Activated CD8-positive, alpha-beta T cell treated with anti-CD3 and anti-CD28 coated beads for 36 hours (primary cell): ENCODE data around the gene IL9R. TPM values are rescaled to one million over a fixed set of nuclear protein-coding genes. Genes with fewer than 3 reads are reported as not detected.
A peak's percentile ranks its signal among the peaks of the same experiment; 100 is the strongest.
"Not testable (repeated sequence)": the region's sequence is repeated elsewhere in the genome, so short reads cannot be mapped to it uniquely, and the experiment has no call there.

Experiments
- ATAC-seq: fragments of 200-7000 bp; cut with Tn5 transposase; one replicate; pipeline ENCODE4 v1.10.0; 2021; ENCODE audit warnings: mild to moderate bottlenecking, moderate library complexity
- CTCF ChIA-PET: fragments of 350-600 bp; sonication (Branson Sonifier 250); formaldehyde crosslinking; loops from one replicate; lab custom pipeline; 2021; ENCODE audit warnings: antibody characterized with exemption; lab: Charles Lee
- POLR2A ChIA-PET: fragments of 350-600 bp; sonication (Branson Sonifier 250); formaldehyde crosslinking; loops from one replicate; lab custom pipeline; 2021; ENCODE audit warnings: antibody characterized with exemption; lab: Charles Lee
- DNase-seq: peaks from one replicate; pipeline ENCODE4 v3.0.0-alpha.2; 2020
- H3K27ac Mint-ChIP-seq: one replicate; pipeline ENCODE4 v1.8.0; 2021; ENCODE audit warnings: mild to moderate bottlenecking, mixed read lengths
- H3K27me3 Mint-ChIP-seq: one replicate; pipeline ENCODE4 v1.8.0; 2021; ENCODE audit warnings: mixed read lengths
- H3K36me3 Mint-ChIP-seq: one replicate; pipeline ENCODE4 v1.8.0; 2021; ENCODE audit warnings: low read depth, mixed read lengths
- H3K4me1 Mint-ChIP-seq: one replicate; pipeline ENCODE4 v1.8.0; 2021; ENCODE audit warnings: low read depth, mixed read lengths
- H3K4me3 Mint-ChIP-seq: one replicate; pipeline ENCODE4 v1.8.0; 2021; ENCODE audit warnings: mild to moderate bottlenecking, moderate library complexity, mixed read lengths
- H3K9me3 Mint-ChIP-seq: one replicate; pipeline ENCODE4 v1.8.0; 2021; ENCODE audit warnings: mixed read lengths
- CTCF ChIP-seq: fragments of 200-600 bp; IDR thresholded peaks from one replicate; pipeline ENCODE4 v1.8.0; 2022; ENCODE audit warnings: antibody characterized with exemption, mild to moderate bottlenecking
- intact Hi-C: fragments of 100-400 bp; cut with micrococcal nuclease; formaldehyde crosslinking; loops from one replicate; pipeline ENCODE4 v1.10.0; 2022
- total RNA-seq, 2 experiments: library from RNA; stranded (reverse); gene quantifications; one replicate each; pipeline ENCODE4 v1.2.3, GENCODE V29; 2021

IL9R gene
- total RNA-seq, 2 experiments from 2014 or later: 3.8 to 4.5 TPM

- ATAC-seq (peak; percentile 91), DNase-seq (peak; percentile 65)
- H3K4me1 Mint-ChIP-seq: peaks cover 7% of the 10 kb centered on the region
- ChIA-PET CTCF (no interaction called here), POLR2A (no interaction called here)
- no peaks in the 10 kb centered on the region for H3K36me3 Mint-ChIP-seq
- H3K27ac Mint-ChIP-seq: no peak overlapping the region
- H3K27me3 Mint-ChIP-seq: peaks cover 20% of the 10 kb centered on the region
- H3K9me3 Mint-ChIP-seq: peaks cover 22% of the 10 kb centered on the region
- intact Hi-C loops: no loop called here
- TF ChIP-seq CTCF: peak; percentile 83
- no peak overlapping the region for H3K4me3 Mint-ChIP-seq
These were observed 30.6 kb upstream of the IL9R start for GRCh38 chrX:155966876-155967275.

GRCh38 chrX:155967653-155968325 lies 29.7 kb upstream of the IL9R start:
- Mint-ChIP-seq H3K27ac (no peak overlapping the region), H3K4me3 (no peak overlapping the region), H3K4me1 (peaks cover 7% of the 10 kb centered on the region), H3K36me3 (no peaks in the 10 kb centered on the region), H3K9me3 (peaks cover 20% of the 10 kb centered on the region), H3K27me3 (peaks cover 18% of the 10 kb centered on the region)
- intact Hi-C loops: no loop called here
- CTCF ChIA-PET: no interaction called here
- no peak for DNase-seq
- TF ChIP-seq CTCF: no peak
- POLR2A ChIA-PET: no interaction called here
- ATAC-seq: no peak

GRCh38 chrX:155968326-155968661 lies 29.2 kb upstream of the IL9R start:
- no peak for DNase-seq
- Mint-ChIP-seq H3K27me3 (peaks cover 18% of the 10 kb centered on the region), H3K4me1 (peaks cover 7% of the 10 kb centered on the region), H3K27ac (no peak overlapping the region), H3K4me3 (no peak overlapping the region), H3K9me3 (peaks cover 20% of the 10 kb centered on the region), H3K36me3 (no peaks in the 10 kb centered on the region)
- peak; percentile 55 for ATAC-seq
- no peak for TF ChIP-seq CTCF
- POLR2A ChIA-PET: no interaction called here
- intact Hi-C loops: no loop called here
- CTCF ChIA-PET: no interaction called here

- DNase-seq (no peak), ATAC-seq (no peak)
- Mint-ChIP-seq H3K27ac (no peak overlapping the region), H3K4me1 (peaks cover 7% of the 10 kb centered on the region), H3K4me3 (no peak overlapping the region), H3K36me3 (no peaks in the 10 kb centered on the region), H3K27me3 (peaks cover 18% of the 10 kb centered on the region), H3K9me3 (peaks cover 19% of the 10 kb centered on the region)
- TF ChIP-seq CTCF: no peak
- CTCF ChIA-PET: no interaction called here
- intact Hi-C loops: no loop called here
- POLR2A ChIA-PET: no interaction called here
These were observed 28.7 kb upstream of the IL9R start for GRCh38 chrX:155968791-155969190.

GRCh38 chrX:155971658-155972057 lies 25.8 kb upstream of the IL9R start:
- intact Hi-C loops, H3K4me1 Mint-ChIP-seq, H3K4me3 Mint-ChIP-seq, DNase-seq, H3K36me3 Mint-ChIP-seq, CTCF ChIA-PET, POLR2A ChIA-PET, ATAC-seq, H3K27ac Mint-ChIP-seq: not testable (repeated sequence)
- Mint-ChIP-seq H3K27me3 (peaks cover 18% of the 10 kb centered on the region), H3K9me3 (peaks cover 16% of the 10 kb centered on the region)

- ATAC-seq, intact Hi-C loops, CTCF ChIA-PET, H3K4me3 Mint-ChIP-seq, DNase-seq, H3K4me1 Mint-ChIP-seq, H3K27ac Mint-ChIP-seq, H3K36me3 Mint-ChIP-seq, POLR2A ChIA-PET: not testable (repeated sequence)
- H3K9me3 Mint-ChIP-seq: peaks cover 16% of the 10 kb centered on the region
- peaks cover 14% of the 10 kb centered on the region for H3K27me3 Mint-ChIP-seq
These were observed 25.3 kb upstream of the IL9R start for GRCh38 chrX:155972241-155972640.
